WTC11 (cell line): ENCODE data around the gene VCL. TPM values are rescaled to one million over a fixed set of nuclear protein-coding genes. Genes with fewer than 3 reads are reported as not detected.

ENCODE experiments used
- ATAC-seq: fragments of 200-7000 bp; cut with Tn5 transposase; 2 replicates; pipeline ENCODE4 v1.10.0; 2021; ENCODE audit warnings: mild to moderate bottlenecking, moderate library complexity
- CTCF ChIA-PET: fragments of 300-600 bp; sonication (Branson Sonifier 250); formaldehyde crosslinking; loops from one replicate; lab custom pipeline; 2021; ENCODE audit warnings: antibody characterized with exemption; lab: Charles Lee
- POLR2A ChIA-PET: fragments of 350-600 bp; sonication (Branson Sonifier 250); formaldehyde crosslinking; loops from one replicate; lab custom pipeline; 2021; ENCODE audit warnings: antibody characterized with exemption; lab: Charles Lee
- DNase-seq: peaks from one replicate; pipeline ENCODE4 v3.0.0; 2021; ENCODE audit warnings: low spot score
- H3K27ac Mint-ChIP-seq: 2 replicates; pipeline ENCODE4 v1.8.0; 2021; ENCODE audit warnings: mixed read lengths
- H3K27me3 Mint-ChIP-seq: 2 replicates; pipeline ENCODE4 v1.8.0; 2021; ENCODE audit warnings: low read depth, mild to moderate bottlenecking, moderate library complexity, mixed read lengths
- H3K36me3 Mint-ChIP-seq: 2 replicates; pipeline ENCODE4 v1.8.0; 2021; ENCODE audit warnings: mixed read lengths
- H3K4me1 Mint-ChIP-seq: 2 replicates; pipeline ENCODE4 v1.8.0; 2022; ENCODE audit warnings: mixed read lengths
- H3K4me3 Mint-ChIP-seq: 2 replicates; pipeline ENCODE4 v1.8.0; 2021; ENCODE audit warnings: mild to moderate bottlenecking, moderate library complexity, mixed read lengths
- H3K9me3 Mint-ChIP-seq: 2 replicates; pipeline ENCODE4 v1.8.0; 2021; ENCODE audit warnings: mixed read lengths
- ARID4B ChIP-seq: sonication (generic); formaldehyde crosslinking; IDR thresholded peaks from 2 replicates; pipeline ENCODE4 v1.8.0; 2023; ENCODE audit warnings: missing genetic modification reagents, mild to moderate bottlenecking, borderline replicate concordance
- CREM ChIP-seq: sonication (generic); formaldehyde crosslinking; IDR thresholded peaks from 2 replicates; pipeline ENCODE4 v1.8.1; 2022; ENCODE audit warnings: mild to moderate bottlenecking, missing genetic modification reagents, moderate library complexity
- ERG ChIP-seq: fragments of 250-450 bp; sonication (Bioruptor Pico); IDR thresholded peaks from 2 replicates; pipeline ENCODE4 v1.8.0; 2021; ENCODE audit warnings: mild to moderate bottlenecking
- ESRRA ChIP-seq: sonication (generic); formaldehyde crosslinking; IDR thresholded peaks from 2 replicates; pipeline ENCODE4 v1.8.1; 2022; ENCODE audit warnings: mild to moderate bottlenecking, missing genetic modification reagents, borderline replicate concordance
- GRHL2 ChIP-seq: fragments of 250-450 bp; sonication (Bioruptor Pico); IDR thresholded peaks from 2 replicates; pipeline ENCODE4 v1.8.0; 2022; ENCODE audit warnings: mild to moderate bottlenecking, moderate library complexity; ENCODE audit not compliant: insufficient replicate concordance, severe bottlenecking
- GTF2I ChIP-seq: fragments of 250-450 bp; sonication (Bioruptor Pico); conservative IDR thresholded peaks from 2 replicates; pipeline ENCODE4 v1.4.0; 2021; ENCODE audit warnings: mild to moderate bottlenecking
- IRF2 ChIP-seq: sonication (generic); formaldehyde crosslinking; IDR thresholded peaks from 2 replicates; pipeline ENCODE4 v1.8.0; 2022; ENCODE audit warnings: low read depth, missing genetic modification reagents, borderline replicate concordance
- KAT7 ChIP-seq: sonication (generic); formaldehyde crosslinking; IDR thresholded peaks from 2 replicates; pipeline ENCODE4 v1.8.1; 2023; ENCODE audit warnings: missing genetic modification reagents, mild to moderate bottlenecking, borderline replicate concordance
- MYBL2 ChIP-seq: sonication (generic); formaldehyde crosslinking; IDR thresholded peaks from 2 replicates; pipeline ENCODE4 v1.8.1; 2023; ENCODE audit warnings: mild to moderate bottlenecking, moderate library complexity, missing genetic modification reagents
- PREB ChIP-seq: sonication (generic); formaldehyde crosslinking; IDR thresholded peaks from 2 replicates; pipeline ENCODE4 v1.8.1; 2022; ENCODE audit warnings: mild to moderate bottlenecking, missing genetic modification reagents, moderate library complexity, borderline replicate concordance
- STAT6 ChIP-seq: sonication (generic); formaldehyde crosslinking; conservative IDR thresholded peaks from 2 replicates; pipeline ENCODE4 v1.8.1; 2023; ENCODE audit warnings: mild to moderate bottlenecking, low read depth, missing genetic modification reagents, moderate library complexity
- TEAD4 ChIP-seq: sonication (generic); formaldehyde crosslinking; IDR thresholded peaks from 2 replicates; pipeline ENCODE4 v1.8.0; 2022; ENCODE audit warnings: mild to moderate bottlenecking, missing genetic modification reagents
- ZNF121 ChIP-seq: sonication (generic); formaldehyde crosslinking; IDR thresholded peaks from 2 replicates; pipeline ENCODE4 v1.8.0; 2023; ENCODE audit warnings: missing genetic modification reagents
- ZNF219 ChIP-seq: sonication (generic); formaldehyde crosslinking; IDR thresholded peaks from 2 replicates; pipeline ENCODE4 v1.8.0; 2023; ENCODE audit warnings: missing genetic modification reagents, mild to moderate bottlenecking, borderline replicate concordance
- ZNF671 ChIP-seq: fragments of 250-450 bp; sonication (Bioruptor Pico); IDR thresholded peaks from 2 replicates; pipeline ENCODE4 v1.8.0; 2021; ENCODE audit warnings: mild to moderate bottlenecking
- total RNA-seq: library from RNA; stranded (reverse); gene quantifications from 3 replicates; pipeline ENCODE4 v1.2.3, GENCODE V29; 2021
- TF ChIP-seq, protein P1 (sequence below): sonication (generic); formaldehyde crosslinking; IDR thresholded peaks from 2 replicates; pipeline ENCODE4 v1.8.1; 2022; ENCODE audit warnings: mild to moderate bottlenecking, moderate library complexity, missing genetic modification reagents
- TF ChIP-seq, protein P2 (sequence below): sonication (generic); formaldehyde crosslinking; IDR thresholded peaks from 2 replicates; pipeline ENCODE4 v1.8.1; 2023; ENCODE audit warnings: mild to moderate bottlenecking, moderate library complexity, missing genetic modification reagents
- TF ChIP-seq, protein P3 (sequence below): sonication (generic); formaldehyde crosslinking; IDR thresholded peaks from 2 replicates; pipeline ENCODE4 v1.8.0; 2023; ENCODE audit warnings: missing genetic modification reagents

The VCL gene
- total RNA-seq, 1 experiment from 2014 or later = 225 TPM

DNA sequence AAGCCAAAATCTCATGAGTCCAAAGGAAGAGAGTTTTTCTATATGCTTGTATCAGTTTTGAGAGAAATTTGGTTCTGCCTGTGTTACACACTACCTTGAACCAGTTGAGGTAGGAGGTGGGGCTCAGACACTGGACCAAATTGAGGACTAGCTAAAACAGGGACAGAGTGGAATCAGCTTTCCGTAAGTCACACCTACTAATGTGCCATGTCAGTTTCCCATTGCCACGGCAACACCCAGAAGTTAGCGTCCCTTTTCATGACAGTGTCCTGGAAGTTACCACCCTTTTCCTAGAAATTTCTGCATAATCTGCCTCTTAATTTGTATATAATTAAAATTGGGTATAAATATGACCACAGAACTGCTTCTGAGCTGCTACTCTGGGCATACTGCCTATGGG, 162.1 kb downstream of the VCL start:
- ChIA-PET CTCF (no interaction called here), POLR2A (interaction anchor here (0.8 kb wide), 1 partner anchor 9 kb away, joined by 3 read pairs; the partner anchor contains the start of gene ADK)
- H3K9me3 Mint-ChIP-seq = no peaks in the 10 kb centered on the region
- no peak for DNase-seq
- ATAC-seq = no peak
- H3K27ac Mint-ChIP-seq = peak overlapping the region; percentile 81
- H3K4me3 Mint-ChIP-seq = no peak overlapping the region
- no peaks in the 10 kb centered on the region for H3K27me3 Mint-ChIP-seq
- peaks cover 9% of the 10 kb centered on the region for H3K4me1 Mint-ChIP-seq
- TF ChIP-seq ESRRA (CRISPR knock-in tag) = no peak
- no peak for TF ChIP-seq ZNF121 (CRISPR knock-in tag)
- no peak for TF ChIP-seq GRHL2 (CRISPR knock-in tag)
- TF ChIP-seq CREM (CRISPR knock-in tag) = no peak
- TF ChIP-seq MYBL2 (CRISPR knock-in tag) = no peak
- no peak for TF ChIP-seq TEAD4 (CRISPR knock-in tag)
- TF ChIP-seq ARID4B (CRISPR knock-in tag) = no peak
- TF ChIP-seq, protein P1, sequence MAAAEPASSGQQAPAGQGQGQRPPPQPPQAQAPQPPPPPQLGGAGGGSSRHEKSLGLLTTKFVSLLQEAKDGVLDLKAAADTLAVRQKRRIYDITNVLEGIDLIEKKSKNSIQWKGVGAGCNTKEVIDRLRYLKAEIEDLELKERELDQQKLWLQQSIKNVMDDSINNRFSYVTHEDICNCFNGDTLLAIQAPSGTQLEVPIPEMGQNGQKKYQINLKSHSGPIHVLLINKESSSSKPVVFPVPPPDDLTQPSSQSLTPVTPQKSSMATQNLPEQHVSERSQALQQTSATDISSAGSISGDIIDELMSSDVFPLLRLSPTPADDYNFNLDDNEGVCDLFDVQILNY = no peak
- no peak for TF ChIP-seq GTF2I (CRISPR knock-in tag)
- TF ChIP-seq IRF2 (CRISPR knock-in tag) = no peak
- TF ChIP-seq ERG = no peak
- no peak for TF ChIP-seq STAT6 (CRISPR knock-in tag)
- no peaks in the 10 kb centered on the region for H3K36me3 Mint-ChIP-seq

- ChIA-PET POLR2A (no interaction called here), CTCF (no interaction called here)
- no peak overlapping the region for H3K27ac Mint-ChIP-seq
- DNase-seq (no peak), ATAC-seq (no peak)
- H3K9me3 Mint-ChIP-seq = no peaks in the 10 kb centered on the region
- peaks cover 11% of the 10 kb centered on the region for H3K4me1 Mint-ChIP-seq
- no peak overlapping the region for H3K4me3 Mint-ChIP-seq
- no peaks in the 10 kb centered on the region for H3K27me3 Mint-ChIP-seq
- no peaks in the 10 kb centered on the region for H3K36me3 Mint-ChIP-seq
- TF ChIP-seq ZNF219 = no peak
- TF ChIP-seq CREM (CRISPR knock-in tag) = no peak
- TF ChIP-seq, protein P2, sequence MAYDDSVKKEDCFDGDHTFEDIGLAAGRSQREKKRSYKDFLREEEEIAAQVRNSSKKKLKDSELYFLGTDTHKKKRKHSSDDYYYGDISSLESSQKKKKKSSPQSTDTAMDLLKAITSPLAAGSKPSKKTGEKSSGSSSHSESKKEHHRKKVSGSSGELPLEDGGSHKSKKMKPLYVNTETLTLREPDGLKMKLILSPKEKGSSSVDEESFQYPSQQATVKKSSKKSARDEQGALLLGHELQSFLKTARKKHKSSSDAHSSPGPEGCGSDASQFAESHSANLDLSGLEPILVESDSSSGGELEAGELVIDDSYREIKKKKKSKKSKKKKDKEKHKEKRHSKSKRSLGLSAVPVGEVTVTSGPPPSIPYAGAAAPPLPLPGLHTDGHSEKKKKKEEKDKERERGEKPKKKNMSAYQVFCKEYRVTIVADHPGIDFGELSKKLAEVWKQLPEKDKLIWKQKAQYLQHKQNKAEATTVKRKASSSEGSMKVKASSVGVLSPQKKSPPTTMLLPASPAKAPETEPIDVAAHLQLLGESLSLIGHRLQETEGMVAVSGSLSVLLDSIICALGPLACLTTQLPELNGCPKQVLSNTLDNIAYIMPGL (CRISPR knock-in tag) = no peak
- TF ChIP-seq, protein P3, sequence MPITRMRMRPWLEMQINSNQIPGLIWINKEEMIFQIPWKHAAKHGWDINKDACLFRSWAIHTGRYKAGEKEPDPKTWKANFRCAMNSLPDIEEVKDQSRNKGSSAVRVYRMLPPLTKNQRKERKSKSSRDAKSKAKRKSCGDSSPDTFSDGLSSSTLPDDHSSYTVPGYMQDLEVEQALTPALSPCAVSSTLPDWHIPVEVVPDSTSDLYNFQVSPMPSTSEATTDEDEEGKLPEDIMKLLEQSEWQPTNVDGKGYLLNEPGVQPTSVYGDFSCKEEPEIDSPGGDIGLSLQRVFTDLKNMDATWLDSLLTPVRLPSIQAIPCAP = no peak
- no peak for TF ChIP-seq GRHL2 (CRISPR knock-in tag)
- no peak for TF ChIP-seq KAT7
- TF ChIP-seq ZNF671 (CRISPR knock-in tag) = no peak
- no peak for TF ChIP-seq PREB (CRISPR knock-in tag)
These were observed 165.6 kb downstream of the VCL start for GRCh38 chr10:74163319-74164068.
